ACHN (cell line): Measurements from ENCODE around the gene MTPN.

Experiments
- DNase-seq: peaks from one replicate; pipeline ENCODE4 v3.0.0-alpha.2; 2015
- in situ Hi-C: cut with HindIII; loops from 2 replicates; pipeline ENCODE4 v1.10.0; 2017; ENCODE audit warnings: low sequenced_read_pairs, low pct_ligation_motif_present, low pct_unique_long_range_greater_than_20kb

MTPN gene

DNA sequence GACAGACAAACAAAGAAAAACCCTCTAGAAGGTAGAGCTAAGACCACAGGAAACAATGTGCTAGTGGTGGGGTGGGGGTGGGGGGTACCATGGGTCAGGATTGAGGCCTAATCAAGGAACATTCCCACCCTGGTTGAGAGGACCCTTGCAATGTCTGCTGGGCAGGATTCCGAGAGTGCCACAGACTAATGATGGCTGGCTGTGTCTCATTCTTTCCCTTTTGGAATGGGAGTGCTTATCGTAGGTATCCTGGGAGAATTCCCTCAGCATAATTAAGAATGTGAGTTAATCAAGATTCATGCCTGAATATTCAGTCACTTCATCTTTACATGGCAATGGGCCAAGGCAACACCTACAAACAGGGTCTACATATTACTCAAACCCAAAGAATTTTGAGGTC lies 14.7 kb upstream of the MTPN start:
- in situ Hi-C loops, result no loop called here
- no peak for DNase-seq

DNA sequence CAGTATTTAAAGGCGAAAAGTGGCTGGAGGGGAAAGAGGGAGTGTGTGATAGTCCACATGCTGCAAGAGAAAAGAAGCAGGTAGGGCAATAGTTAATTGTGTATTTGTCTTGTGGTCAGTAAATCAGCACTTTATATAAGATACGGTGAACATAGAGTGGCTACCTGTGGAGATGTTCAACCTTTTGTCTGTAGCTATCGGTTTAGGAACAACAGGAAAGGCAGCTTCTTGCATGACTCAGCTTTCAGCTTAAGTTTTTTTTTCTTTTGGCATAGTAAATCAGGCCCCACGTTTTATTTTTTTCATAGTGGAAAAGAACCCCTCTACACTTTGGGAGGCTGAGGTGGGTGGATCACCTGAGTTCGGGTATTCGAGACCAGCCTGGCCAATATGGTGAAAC lies 14.2 kb upstream of the MTPN start:
- in situ Hi-C loops, result no loop called here
- DNase-seq, result no peak

DNA sequence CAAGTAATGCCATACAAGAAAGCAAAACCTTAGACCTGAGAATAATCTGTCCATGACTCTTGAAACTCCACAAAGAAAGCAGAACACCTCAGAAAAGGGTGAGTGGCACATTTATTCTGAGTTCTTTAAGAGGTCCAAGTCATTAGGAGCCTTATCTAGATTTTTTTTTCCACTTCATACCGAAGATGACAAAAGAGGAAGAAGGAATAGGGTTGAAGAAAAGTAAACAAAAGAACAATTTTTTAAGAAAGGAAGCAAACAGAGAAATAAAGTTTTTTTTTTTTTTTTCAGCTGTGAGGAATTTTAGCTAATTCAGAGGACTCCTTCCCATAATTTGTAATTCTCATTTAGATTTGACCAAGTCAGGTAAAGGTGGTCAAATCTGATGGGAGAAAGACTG lies 13.1 kb upstream of the MTPN start:
- in situ Hi-C loops, result no loop called here
- DNase-seq, result no peak

DNA sequence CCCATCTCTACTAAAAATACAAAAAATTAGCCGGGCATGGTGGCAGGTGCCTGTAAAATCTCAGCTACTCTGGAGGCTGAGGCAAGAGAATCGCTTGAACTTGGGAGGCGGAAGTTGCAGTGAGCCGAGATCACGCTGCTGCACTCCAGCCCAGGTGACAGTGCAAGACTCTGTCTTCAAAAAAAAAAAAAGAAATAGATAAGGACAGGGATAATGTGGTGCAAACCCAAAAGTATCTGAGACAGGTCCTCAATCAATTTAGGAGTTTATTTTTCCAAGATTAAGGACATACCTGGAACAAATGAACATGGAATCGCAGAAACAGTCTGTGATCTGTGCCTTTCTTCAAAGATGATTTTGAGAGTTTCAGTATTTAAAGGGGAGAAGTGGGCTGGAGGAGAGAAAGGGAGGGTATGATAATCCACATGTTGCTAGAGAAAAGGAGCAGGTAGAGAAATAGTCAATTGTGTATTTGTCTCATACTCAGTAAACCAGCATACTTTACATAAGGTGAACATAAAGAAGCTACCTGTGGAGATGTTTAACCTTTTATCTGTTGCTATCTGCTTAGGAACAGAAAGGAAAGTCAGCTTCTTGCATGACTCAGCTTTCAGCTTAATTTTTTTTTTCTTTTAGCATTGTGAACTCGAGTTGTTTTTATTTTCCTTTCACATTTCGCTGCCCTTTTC lies 4.9 kb upstream of the MTPN start:
- peak; percentile 28 for DNase-seq
- in situ Hi-C loops, result no loop called here

- in situ Hi-C loops, result no loop called here
- DNase-seq, result peak; percentile 34
Observed at GRCh38 chr7:135980665-135981180, 3.6 kb upstream of the MTPN start.

DNA sequence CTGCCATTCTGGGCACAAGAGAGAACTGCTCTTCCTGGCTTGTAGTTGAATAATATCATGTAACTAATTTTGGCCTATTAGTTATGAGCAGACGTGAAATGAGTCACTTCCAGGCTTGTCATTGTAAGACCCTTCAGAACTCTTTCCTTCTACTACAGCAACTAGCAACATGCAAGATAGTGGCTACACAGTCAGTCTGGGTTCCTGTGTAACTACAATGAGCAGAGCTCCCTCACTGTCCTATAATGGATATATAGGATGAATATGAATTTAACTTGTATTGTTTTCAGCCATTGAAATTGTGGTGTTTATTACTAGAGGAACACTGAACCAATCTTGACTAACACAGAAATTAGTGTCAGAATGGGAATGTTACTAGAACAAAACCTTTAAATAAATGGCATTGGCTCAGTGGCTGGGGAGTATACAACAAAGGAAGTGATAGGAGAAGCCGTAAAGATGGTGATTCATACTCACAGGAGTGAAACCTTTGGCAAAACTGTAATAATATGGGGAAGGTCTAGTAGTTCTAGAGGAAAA lies 2.9 kb upstream of the MTPN start:
- in situ Hi-C loops, result no loop called here
- DNase-seq, result peak; percentile 44

DNA sequence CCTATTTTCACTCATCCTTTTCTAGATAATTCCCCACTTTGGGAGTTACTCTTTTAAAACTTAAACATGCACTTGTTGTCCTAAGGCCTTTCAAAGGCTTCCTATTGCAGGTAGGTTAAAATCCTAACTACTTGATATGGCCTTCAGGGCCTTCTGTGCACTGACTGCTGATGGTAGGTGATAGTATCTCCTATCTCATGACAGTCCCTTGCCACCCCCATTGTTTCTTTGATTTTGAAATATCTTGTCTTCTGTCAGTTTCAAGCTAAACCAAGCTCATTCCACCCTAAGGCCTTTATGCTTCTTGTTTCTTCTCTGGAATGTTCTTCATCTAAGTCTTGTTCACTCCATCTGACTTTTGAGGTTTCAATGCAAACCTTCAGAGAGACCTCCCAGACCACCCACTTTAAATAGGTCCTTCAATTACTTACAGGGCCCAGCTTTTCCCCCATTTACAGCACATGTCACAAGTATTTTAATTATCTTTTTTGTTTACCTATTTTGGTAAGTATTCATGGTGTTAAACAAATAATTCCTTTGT lies 2.4 kb upstream of the MTPN start:
- no peak for DNase-seq
- in situ Hi-C loops, result no loop called here

- no peak for DNase-seq
- in situ Hi-C loops, result no loop called here
Observed at GRCh38 chr7:135978624-135979023, 1.5 kb upstream of the MTPN start.

- in situ Hi-C loops, result no loop called here
- no peak for DNase-seq
Observed at GRCh38 chr7:135977742-135978066, 545 bp upstream of the MTPN start.

DNA sequence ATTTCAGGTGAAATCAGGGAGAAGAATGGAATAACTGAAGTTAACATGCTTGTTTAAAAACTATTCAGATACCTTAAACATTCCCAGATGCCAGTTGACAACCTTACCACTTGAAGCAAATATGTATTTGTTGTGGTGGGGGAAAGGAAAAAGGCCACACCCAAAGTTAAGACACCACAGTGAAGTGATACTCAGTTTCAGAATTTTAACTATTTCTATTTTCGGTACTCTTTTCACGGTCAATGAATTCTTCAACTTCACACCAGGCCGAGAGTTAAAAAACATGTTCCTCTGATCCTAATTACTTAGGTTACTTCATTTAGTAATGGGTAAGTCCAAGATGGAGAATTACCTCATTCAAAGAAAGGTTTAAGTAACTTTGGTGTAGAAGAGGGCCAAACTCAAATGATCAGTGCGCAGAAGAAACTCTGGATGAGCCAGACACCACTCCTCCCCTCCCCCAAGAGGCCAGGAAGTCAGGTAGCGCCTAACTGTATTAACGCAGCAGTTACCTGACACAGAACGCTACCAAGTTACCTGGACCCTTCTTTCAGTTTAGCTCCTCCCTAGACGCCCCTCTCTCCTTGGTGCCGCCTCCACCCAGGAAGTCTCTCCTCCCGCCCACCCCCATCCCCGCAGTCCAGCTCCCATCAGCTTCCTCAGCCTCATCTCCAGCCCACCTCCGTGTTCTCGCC lies 700 bp downstream of the MTPN start:
- peak; percentile 32 for DNase-seq
- in situ Hi-C loops, result no loop called here

DNA sequence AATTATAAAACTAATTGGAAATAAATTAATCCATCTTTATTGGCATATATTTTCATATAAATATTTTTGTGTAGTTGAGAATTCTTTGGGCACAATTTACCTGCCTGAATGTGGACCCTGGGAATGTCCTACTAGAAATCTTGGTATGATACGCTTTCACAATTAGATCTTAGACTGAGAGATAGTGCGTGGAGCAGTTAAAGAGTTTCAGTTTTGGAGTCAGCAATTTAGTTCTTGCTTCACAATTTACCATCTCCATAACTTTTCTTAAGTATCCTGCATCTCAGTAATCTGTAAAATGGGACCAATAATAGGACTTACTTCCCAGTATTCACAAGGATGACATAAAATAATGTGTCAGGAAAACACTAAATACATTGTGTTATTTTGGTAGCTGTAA lies 2.0 kb downstream of the MTPN start:
- DNase-seq, result no peak
- in situ Hi-C loops, result no loop called here

- no peak for DNase-seq
- in situ Hi-C loops, result no loop called here
Observed at GRCh38 chr7:135974667-135975066, 2.5 kb downstream of the MTPN start.

DNA sequence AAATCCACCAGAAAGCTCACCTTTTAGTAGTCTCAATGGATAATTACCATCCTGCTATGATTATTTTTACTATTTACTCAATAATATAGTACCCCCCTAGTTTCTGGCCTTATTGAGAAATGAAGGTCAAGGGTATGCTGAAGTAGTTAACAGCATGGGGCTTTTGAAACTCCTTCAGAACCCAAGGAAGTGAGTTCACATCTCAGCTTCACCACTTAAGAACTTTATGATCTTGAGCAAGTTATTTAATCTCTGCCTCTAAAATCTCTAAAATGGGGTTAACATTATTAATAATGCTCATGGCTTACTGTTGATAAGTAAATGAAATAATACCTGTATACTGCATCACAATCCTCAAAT lies 5.8 kb downstream of the MTPN start:
- no peak for DNase-seq
- in situ Hi-C loops, result no loop called here

DNA sequence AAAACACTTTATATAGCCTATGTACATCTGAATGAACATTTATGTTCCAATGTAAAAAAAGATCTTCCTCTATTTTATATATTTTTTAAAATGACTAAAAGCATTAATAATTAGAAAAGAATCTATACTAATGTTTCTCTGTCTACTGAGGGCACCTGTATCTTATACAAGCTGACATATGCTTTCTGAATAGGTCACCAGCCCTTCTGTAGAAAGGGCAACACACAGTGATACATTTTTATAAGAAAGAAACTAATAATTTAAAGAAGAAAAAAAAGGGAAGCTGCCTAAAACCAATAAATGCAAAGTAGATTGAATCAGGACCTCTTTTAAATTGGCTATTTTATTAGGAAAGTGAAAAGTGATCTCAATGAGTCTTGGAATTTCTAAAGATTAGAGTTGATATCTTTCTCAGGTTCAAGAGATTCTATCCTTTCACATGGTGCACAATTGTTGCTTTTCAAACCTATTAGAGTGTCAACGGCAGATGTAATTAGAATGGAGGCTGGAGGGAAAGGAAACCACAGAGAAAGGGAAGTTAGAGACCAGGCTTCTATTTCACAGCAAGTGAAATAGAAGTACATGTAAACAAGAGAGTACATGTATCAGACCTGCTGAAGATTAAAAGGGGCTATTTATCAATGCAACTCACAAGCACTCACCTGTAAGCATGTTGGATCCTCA lies 6.3 kb downstream of the MTPN start:
- DNase-seq, result no peak
- in situ Hi-C loops, result no loop called here

GRCh38 chr7:135970045-135970444 lies 7.1 kb downstream of the MTPN start:
- no peak for DNase-seq
- in situ Hi-C loops, result no loop called here

DNA sequence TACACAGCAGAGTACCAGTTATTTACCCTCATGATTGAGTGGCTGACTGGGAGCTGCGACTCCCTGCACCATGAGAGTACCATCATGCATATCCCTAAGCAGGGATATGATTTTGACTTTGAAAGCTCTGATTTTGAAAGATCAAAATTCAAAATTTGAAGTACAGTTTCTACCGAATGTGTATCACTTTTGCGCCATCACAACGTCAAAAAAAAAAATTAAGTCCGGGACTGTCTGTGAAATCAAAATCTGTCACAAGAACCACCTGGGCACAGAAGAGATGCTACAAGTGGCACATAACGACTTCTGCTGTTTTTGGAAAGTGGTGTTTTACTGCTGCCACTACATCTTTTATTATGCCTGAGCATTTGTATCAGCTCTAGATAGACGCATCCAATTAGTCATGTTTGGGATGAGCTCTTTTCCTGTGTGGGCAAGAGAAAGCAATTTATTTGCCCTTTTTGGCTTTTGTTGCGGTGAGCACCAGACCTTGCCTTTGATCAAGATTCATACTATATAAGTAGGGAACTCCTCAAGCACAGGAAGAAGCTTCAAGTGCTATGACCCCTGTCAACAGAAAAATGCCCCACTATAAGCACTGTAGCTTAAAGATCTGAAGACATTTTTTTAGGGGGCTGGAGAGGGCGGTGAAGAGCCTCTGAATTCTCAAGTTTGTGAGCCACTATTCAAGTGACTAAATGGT lies 10.7 kb downstream of the MTPN start:
- in situ Hi-C loops, result no loop called here
- no peak for DNase-seq

- DNase-seq, result no peak
- in situ Hi-C loops, result no loop called here
Observed at GRCh38 chr7:135965602-135966001, 11.6 kb downstream of the MTPN start.

DNA sequence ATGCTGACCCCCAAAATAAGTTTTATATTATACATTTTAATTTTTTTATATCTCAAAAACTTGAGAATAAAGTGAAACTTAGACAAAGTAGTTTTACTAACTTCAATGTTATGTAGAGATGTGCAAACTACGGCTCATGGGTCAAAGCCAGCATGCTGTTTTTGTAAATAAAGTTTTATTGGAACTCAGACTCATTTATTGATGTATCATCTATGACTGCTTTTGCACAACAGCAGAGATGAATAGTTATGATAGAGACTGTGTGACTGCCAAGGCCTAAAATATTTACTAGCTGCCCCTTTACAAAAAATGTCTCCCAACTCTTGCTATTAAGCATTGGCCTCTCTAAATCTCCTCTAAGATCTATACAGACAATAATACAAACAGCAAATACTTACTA lies 12.4 kb downstream of the MTPN start:
- DNase-seq, result no peak
- in situ Hi-C loops, result no loop called here

DNA sequence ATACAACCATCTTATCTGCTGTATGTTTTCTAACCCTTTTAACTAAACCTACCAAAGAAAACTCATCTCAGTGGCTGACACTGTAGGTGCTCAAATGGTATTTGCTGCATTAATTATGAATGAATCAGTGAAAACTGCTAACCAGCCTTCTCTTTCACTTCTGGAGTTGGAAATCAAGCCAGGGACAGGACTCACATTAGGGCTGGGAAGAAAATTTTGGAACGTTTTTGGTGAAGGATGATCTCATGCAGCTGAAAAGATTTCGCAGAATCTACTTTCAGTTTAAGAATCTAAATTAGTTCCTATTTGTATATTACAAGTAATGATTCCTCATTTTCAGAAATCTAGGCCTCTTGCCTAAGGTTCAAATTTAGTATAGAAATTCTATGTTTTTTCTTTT lies 12.9 kb downstream of the MTPN start:
- in situ Hi-C loops, result no loop called here
- DNase-seq, result no peak
